HG03097 (cell line): Measurements from ENCODE around the gene KCNE4.

Experiments
- ATAC-seq: cut with Tn5 transposase; IDR thresholded peaks from one replicate; pipeline ENCODE4 v1.9.1; 2021; ENCODE audit not compliant: unreplicated experiment, low FRiP score

Gene KCNE4

GRCh38 chr2:223039618-223040017 is 12.4 kb upstream of the KCNE4 start:
- ATAC-seq, result no peak

- no peak for ATAC-seq
Observed at GRCh38 chr2:223040527-223040926, 11.5 kb upstream of the KCNE4 start.

GRCh38 chr2:223041527-223042109 is 10.4 kb upstream of the KCNE4 start:
- ATAC-seq, result no peak

- ATAC-seq, result no peak
Observed at GRCh38 chr2:223042284-223042683, 9.7 kb upstream of the KCNE4 start.

- no peak for ATAC-seq
Observed at GRCh38 chr2:223042704-223043118, 9.3 kb upstream of the KCNE4 start.

- no peak for ATAC-seq
Observed at GRCh38 chr2:223043164-223043941, 8.6 kb upstream of the KCNE4 start.

GRCh38 chr2:223044092-223044836 is 7.7 kb upstream of the KCNE4 start:
- ATAC-seq, result no peak

- no peak for ATAC-seq
Observed at GRCh38 chr2:223044916-223045700, 6.9 kb upstream of the KCNE4 start.

- no peak for ATAC-seq
Observed at GRCh38 chr2:223046470-223047040, 5.4 kb upstream of the KCNE4 start.

- ATAC-seq, result no peak
Observed at GRCh38 chr2:223047260-223047761, 4.7 kb upstream of the KCNE4 start.

GRCh38 chr2:223048519-223048918 is 3.5 kb upstream of the KCNE4 start:
- ATAC-seq, result no peak

GRCh38 chr2:223049356-223049755 is 2.6 kb upstream of the KCNE4 start:
- no peak for ATAC-seq

GRCh38 chr2:223050188-223050587 is 1.8 kb upstream of the KCNE4 start:
- no peak for ATAC-seq

- no peak for ATAC-seq
Observed at GRCh38 chr2:223050900-223051504, 988 bp upstream of the KCNE4 start.

- ATAC-seq, result no peak
Observed at GRCh38 chr2:223052548-223053483, 826 bp downstream of the KCNE4 start.

- ATAC-seq, result no peak
Observed at GRCh38 chr2:223053484-223054192, 1.6 kb downstream of the KCNE4 start.

- no peak for ATAC-seq
Observed at GRCh38 chr2:223054193-223054781, 2.3 kb downstream of the KCNE4 start.

- ATAC-seq, result no peak
Observed at GRCh38 chr2:223055140-223055539, 3.1 kb downstream of the KCNE4 start.
